AG10803 (cell line): Measurements from ENCODE around the gene CDCA8.

ENCODE experiments used
- DNase-seq: peaks from one replicate; pipeline ENCODE4 v3.0.0; 2010; ENCODE audit warnings: low read depth
- H3K4me3 ChIP-seq: 2 replicates; pipeline ENCODE4 v1.5.1; 2011; ENCODE audit warnings: mild to moderate bottlenecking, low read length, control low read depth
- TF ChIP-seq, protein P1 (sequence below): conservative IDR thresholded peaks from 2 replicates; pipeline ENCODE4 v1.5.1; 2011; ENCODE audit warnings: mild to moderate bottlenecking, low read length, control low read depth, inconsistent platforms

Gene CDCA8

DNA sequence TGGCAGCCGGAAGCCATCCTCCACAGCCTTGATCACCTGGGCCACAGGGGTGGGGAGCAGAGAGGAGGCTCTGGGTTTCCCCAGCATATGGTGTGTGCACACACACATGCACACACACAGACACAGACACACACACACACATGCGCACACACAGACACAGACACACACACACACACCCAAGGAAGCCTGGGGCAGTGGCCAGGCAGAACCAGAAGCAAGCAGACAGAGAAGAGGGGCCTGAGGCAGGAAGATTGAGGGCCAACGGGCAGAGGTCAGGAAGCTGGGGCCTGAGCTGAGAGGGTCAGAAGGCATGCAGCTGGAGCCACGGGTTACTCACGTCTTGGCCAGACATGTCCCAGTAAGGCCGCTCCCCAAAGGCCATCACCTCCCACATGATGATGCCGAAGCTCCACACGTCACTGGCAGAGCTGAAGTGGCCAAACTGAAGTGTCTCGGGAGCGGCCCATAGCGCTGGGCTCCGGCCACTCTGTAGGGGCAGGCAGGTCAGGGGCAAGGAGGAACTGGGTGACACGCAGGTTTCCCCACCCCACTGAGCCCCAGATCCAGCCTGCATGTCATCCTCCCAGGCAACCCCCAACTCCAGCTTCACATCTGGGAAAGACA is 27.4 kb downstream of the CDCA8 start:
- no peak overlapping the region for H3K4me3 ChIP-seq
- no peak for DNase-seq
- TF ChIP-seq, protein P1, sequence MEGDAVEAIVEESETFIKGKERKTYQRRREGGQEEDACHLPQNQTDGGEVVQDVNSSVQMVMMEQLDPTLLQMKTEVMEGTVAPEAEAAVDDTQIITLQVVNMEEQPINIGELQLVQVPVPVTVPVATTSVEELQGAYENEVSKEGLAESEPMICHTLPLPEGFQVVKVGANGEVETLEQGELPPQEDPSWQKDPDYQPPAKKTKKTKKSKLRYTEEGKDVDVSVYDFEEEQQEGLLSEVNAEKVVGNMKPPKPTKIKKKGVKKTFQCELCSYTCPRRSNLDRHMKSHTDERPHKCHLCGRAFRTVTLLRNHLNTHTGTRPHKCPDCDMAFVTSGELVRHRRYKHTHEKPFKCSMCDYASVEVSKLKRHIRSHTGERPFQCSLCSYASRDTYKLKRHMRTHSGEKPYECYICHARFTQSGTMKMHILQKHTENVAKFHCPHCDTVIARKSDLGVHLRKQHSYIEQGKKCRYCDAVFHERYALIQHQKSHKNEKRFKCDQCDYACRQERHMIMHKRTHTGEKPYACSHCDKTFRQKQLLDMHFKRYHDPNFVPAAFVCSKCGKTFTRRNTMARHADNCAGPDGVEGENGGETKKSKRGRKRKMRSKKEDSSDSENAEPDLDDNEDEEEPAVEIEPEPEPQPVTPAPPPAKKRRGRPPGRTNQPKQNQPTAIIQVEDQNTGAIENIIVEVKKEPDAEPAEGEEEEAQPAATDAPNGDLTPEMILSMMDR: no peak

DNA sequence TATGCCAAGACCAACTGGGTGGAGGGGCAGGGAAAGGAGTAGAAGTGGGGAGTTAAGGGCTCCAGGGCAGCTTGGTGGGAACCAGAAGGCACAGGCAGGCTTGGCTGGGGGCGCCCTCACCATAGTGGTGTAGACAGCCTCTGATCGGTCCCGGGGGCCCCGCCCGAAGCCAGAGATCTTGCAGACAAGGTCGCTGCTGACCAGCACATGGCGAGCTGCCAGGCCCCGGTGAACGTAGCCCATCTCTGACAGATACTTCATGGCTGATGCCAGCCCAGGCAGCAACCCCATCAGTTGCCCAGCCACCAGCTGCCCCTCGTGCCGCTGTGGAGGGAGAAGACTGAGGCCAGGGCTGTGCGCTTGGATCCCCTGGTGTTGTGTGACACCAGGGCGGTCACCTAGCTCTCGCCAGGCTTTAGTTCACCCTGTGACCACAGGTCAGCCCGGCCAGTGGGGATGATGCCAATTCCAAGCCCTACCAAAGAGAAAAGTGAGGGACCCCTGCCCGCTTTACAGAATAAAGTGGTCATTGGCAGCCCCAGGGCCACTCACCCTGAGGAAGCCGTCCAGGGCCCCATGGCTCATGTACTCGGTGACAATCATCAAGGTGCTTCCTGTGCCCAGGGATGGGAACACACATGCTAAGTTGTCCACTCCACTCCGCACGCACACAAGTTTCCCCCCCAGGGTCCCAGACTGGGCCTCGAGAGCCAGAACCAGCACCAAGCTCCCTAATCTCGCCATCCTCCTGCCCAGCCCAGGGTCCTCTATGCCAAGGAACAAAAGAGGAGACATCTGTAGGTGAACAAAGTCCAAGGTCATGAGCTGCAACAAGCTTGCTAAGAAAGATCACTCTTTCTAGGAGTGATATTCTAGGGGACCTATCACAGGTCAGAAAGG is 28.2 kb downstream of the CDCA8 start:
- no peak for DNase-seq
- TF ChIP-seq, protein P1: no peak
- no peak overlapping the region for H3K4me3 ChIP-seq

DNA sequence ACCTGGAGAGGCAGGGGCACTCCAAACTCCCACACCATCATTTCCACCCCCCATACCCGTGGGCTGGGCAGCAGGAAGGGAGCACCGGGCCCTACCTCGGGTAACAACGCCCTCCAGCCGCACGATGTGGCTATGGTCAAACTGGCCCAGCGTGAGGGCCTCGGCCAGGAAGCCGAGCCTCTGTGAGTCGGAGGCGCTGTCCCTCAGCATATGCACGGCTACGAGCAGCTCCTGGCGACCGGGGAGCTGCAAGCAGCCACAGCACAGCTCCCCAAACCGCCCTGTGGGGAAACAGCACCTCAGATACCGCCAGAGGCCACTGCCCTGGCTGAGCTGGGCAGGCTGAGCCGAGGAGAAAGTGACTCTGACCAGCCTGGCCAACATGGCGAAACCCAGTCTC is 29.2 kb downstream of the CDCA8 start:
- H3K4me3 ChIP-seq: no peak overlapping the region
- no peak for DNase-seq

DNA sequence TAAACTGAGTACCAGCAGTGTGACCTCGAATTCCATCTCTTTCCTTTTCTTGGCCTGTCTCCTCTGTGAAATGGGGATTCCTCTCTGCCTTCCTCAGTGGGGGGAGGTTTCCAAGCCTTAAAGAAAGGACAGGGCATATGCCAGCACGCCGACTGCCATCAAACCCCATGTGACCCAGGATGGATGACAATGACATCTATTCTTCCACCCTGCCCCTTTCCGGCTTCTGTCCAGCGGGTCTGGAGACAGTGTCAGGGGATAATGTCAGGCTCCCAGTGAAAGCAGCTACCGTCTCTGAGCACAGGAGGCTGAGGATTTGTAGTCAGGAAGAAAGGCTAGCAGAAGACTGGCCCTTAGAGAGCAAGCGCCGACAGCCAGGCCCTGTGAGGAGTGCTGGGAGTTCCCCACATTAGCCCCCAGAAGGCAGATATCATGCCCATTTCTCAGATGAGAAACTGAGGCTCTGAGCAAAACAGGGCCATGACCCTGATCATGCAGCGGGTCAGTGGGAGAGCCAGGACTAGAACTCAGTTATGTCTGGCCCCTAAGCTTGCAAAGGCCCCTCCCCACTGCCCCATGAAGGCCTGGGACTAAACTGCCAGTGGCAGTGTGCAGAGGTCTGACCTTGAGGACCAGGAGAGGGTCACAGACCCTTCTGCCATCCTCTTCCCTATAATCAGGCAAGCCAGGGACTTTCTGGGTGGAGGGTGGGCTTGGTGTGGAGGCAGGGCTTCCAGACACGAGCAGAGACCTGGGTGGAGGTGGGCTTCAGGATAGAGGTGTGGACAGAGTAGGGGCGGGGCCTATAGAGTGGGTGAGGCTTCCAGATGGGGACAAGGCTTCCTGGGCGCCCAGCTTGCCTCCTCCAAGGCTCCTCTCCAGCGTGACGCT is 30.1 kb downstream of the CDCA8 start:
- TF ChIP-seq, protein P1: no peak
- H3K4me3 ChIP-seq: no peak overlapping the region

More for the DNA sequence above, 29.2 kb downstream of the CDCA8 start:
- TF ChIP-seq, protein P1: no peak

DNA sequence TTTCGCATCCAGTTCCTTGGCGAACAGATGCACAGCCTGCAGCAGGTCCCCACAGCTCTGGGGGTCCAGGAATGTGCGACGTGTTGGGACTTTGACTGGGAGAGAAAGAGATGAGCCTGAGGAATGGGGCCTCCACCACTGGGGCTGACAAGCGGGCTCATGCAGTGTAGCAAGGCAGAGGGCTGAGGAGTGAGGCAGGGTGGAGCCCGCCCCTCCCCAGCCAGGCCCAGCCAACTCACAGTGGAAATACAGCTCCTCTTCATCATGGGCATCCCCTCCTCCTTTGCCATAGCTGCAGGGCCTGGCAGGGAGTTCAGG is 30.7 kb downstream of the CDCA8 start:
- TF ChIP-seq, protein P1: no peak
- DNase-seq: no peak

More for the DNA sequence above, 30.1 kb downstream of the CDCA8 start:
- DNase-seq: no peak

DNA sequence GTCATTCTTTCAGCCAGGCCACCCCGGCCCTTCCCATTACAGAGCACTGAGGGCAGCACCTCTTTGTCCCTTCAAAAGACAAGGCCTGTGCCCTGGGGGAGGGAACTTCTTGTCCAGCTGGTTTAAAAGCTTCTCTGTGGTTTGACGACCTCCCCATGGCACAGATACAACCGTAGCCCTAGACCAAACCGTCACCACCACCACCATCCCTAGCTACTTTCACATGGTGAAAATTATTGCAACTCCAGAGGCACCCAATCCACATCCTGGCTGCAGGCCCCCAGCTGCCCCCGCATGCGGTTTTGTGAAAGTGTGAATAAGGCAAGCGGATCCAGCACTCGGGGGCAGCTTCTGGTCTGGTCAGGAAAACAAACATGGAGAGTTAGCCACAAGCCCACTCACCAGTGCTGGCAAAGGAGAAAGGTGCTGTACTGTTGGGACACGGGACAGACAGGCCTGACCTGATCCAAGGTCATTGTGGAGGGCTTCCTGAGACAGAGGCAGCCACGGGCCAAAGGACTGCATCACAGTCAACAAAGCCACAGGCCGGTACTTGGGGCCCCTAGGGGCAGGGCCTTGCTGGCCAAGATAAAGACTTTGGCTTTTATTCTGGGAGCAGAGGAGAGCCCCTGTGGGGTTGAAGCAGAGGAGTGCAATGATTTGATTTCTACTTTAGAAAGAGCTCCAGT is 31.2 kb downstream of the CDCA8 start:
- TF ChIP-seq, protein P1: no peak
- DNase-seq: no peak
- no peak overlapping the region for H3K4me3 ChIP-seq

More for the DNA sequence above, 30.7 kb downstream of the CDCA8 start:
- H3K4me3 ChIP-seq: no peak overlapping the region
